Esophagus muscularis mucosa (tissue), 4 donors: ENCODE measurements around the gene SLC35A3. TPM values are rescaled to one million over a fixed set of nuclear protein-coding genes. Genes with fewer than 3 reads are reported as not detected.
"Not testable (repeated sequence)": the region's sequence is repeated elsewhere in the genome, so short reads cannot be mapped to it uniquely, and the experiment has no call there.

Source experiments
- DNase-seq: peaks from one replicate; pipeline ENCODE4 v3.0.0-alpha.2; 2017; ENCODE audit errors: extremely low spot score
- H3K27ac ChIP-seq, 4 donors: fragments of 200-600 bp; sonication (generic); replicated peaks in 1 of 4; 1 replicate in 3 of 4; 2 replicates in 1 of 4; pipeline ENCODE4 v1.5.1; 2016 to 2019; ENCODE audit warnings: mild to moderate bottlenecking in 1 of 4
- H3K27me3 ChIP-seq, 4 donors: fragments of 200-600 bp; sonication (generic); one replicate each; pipeline versions ENCODE4 v1.5.1 to v1.6.0; 2016 to 2019
- H3K36me3 ChIP-seq, 4 donors: fragments of 200-600 bp; sonication (generic); one replicate each; pipeline ENCODE4 v1.5.1; 2016 to 2019
- H3K4me1 ChIP-seq, 4 donors: fragments of 200-600 bp; sonication (generic); one replicate each; pipeline ENCODE4 v1.5.1; 2016 to 2019
- H3K4me3 ChIP-seq, 4 donors: fragments of 200-600 bp; sonication (generic); 1 replicate in 2 of 4; 2 replicates in 2 of 4; pipeline ENCODE4 v1.5.1; 2016 to 2019; ENCODE audit warnings: mild to moderate bottlenecking in 4 of 4, moderate library complexity in 1 of 4
- H3K9me3 ChIP-seq, 4 donors: fragments of 200-600 bp; sonication (generic); 1 replicate in 3 of 4; 2 replicates in 1 of 4; pipeline ENCODE4 v1.5.1; 2016 to 2019
- EP300 ChIP-seq: sonication (generic); formaldehyde crosslinking; IDR thresholded peaks from one replicate; pipeline ENCODE4 v1.6.1; 2017; ENCODE audit warnings: antibody characterized with exemption
- POLR2A ChIP-seq: fragments of 450-650 bp; IDR thresholded peaks from one replicate; pipeline ENCODE4 v1.6.1; 2017; ENCODE audit warnings: antibody characterized with exemption, moderate library complexity, mild to moderate bottlenecking, low read depth
- POLR2AphosphoS5 ChIP-seq, 2 donors: sonication (generic); formaldehyde crosslinking; IDR thresholded peaks; one replicate each; pipeline ENCODE4 v1.6.1; 2017; ENCODE audit warnings: antibody characterized with exemption in 2 of 2
- WGBS: methylation state at CpG from one replicate; pipeline ENCODE4 v1.1.5; 2018; 5-methylcytosine and 5-hydroxymethylcytosine counted together
- intact Hi-C: fragments of 100-400 bp; cut with DNase I; formaldehyde crosslinking; loops from one replicate; pipeline ENCODE4 v1.15.1; 2023
- total RNA-seq, 4 donors: library from RNA; depleted of rRNA; stranded (reverse); fragments of >200 nt; gene quantifications; one replicate each; pipeline versions ENCODE4 v1.1.0 to v1.2.1, GENCODE V29; 2016
- TF ChIP-seq, protein P1 (sequence below), 3 experiments: fragments of 200-600 bp in 2 of 3; fragments of 450-650 bp in 1 of 3; sonication (generic) in 2 of 3; IDR thresholded peaks; one replicate each; pipeline ENCODE4 v1.5.1; 2017 to 2019; ENCODE audit warnings: antibody characterized with exemption in 3 of 3, mild to moderate bottlenecking in 2 of 3, moderate library complexity in 1 of 3

SLC35A3 gene
- total RNA-seq, 4 donors from 2014 or later: 16.8 to 24.6 (median 22.9) TPM

DNA sequence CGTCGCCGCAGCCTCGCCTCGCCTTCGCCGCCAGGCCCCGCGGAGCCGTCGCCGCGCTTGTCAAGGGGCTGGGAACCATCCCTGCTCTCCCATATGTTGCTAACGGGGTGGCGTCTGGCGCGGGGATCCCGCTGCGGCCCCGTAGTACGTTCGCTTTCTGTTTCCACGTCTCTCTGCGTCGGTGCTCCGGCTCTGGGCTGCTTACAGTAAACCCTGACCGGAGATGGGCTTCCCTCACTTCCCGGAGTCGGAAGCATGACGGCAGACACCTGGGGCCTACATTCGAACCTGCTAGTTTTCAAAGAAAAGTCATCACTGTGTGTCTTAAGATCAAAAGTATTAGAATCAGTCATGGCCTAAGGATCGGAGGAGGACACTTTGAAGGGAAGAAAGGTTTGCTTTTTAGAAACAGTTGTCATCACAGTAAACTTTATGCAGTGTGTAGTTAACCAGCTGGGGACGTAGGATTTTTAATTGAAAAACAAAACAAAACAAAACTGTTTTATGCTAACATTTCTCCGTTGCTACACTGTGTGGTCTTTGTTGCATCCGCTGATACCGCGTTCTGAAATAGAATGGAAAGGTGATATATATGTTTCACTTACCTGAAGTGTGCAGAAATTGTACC, 69.0 kb downstream of the SLC35A3 start:
- TF ChIP-seq, protein P1, sequence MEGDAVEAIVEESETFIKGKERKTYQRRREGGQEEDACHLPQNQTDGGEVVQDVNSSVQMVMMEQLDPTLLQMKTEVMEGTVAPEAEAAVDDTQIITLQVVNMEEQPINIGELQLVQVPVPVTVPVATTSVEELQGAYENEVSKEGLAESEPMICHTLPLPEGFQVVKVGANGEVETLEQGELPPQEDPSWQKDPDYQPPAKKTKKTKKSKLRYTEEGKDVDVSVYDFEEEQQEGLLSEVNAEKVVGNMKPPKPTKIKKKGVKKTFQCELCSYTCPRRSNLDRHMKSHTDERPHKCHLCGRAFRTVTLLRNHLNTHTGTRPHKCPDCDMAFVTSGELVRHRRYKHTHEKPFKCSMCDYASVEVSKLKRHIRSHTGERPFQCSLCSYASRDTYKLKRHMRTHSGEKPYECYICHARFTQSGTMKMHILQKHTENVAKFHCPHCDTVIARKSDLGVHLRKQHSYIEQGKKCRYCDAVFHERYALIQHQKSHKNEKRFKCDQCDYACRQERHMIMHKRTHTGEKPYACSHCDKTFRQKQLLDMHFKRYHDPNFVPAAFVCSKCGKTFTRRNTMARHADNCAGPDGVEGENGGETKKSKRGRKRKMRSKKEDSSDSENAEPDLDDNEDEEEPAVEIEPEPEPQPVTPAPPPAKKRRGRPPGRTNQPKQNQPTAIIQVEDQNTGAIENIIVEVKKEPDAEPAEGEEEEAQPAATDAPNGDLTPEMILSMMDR (IDR thresholded peaks at IDR 0.05): no peak
- no peak for TF ChIP-seq POLR2A
- TF ChIP-seq EP300: peak; percentile 56
- TF ChIP-seq POLR2AphosphoS5 (IDR thresholded peaks at IDR 0.05): peak in 1 of 2 donors; percentile 49
- Histone ChIP-seq H3K4me3 (peak overlapping the region; percentile 80 to 98 (median 82)), H3K27me3 (no peaks in the 10 kb centered on the region), H3K4me1 (peaks cover 18 to 67% (median 59%) of the 10 kb centered on the region in 4 donors), H3K36me3 (peaks cover 0 to 1% (median 0%) of the 10 kb centered on the region in 4 donors), H3K27ac (peak overlapping the region; percentile 97 to 100 (median 98)), H3K9me3 (no peaks in the 10 kb centered on the region)
- intact Hi-C loops: loop anchor here (5.0 to 10.0 kb wide), 2 partner anchors 94 to 234 kb away; partner anchors contain the start of genes SASS6 and TRMT13
- DNase-seq: peak; percentile 94
- WGBS: under 1% methylated on average over 13 of the region's 37 CpGs

DNA sequence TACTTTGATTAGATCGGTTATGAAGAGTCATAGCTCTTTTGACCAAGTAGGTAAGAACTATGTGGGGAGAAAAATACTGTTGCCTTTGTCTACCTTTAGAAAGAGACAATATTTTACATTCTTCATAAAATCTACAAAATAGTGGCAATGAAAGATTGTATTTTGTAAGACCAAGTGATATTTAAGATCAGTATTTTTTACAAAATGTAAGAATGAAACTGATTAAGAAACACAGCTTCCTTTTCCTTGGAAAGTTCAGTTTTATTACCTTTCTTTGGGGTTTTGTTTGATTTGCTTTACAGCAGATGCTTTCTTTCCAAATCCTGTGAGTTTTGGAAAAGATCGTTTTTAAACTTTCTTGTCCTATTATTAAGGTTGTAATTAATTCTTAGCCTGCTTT, 69.8 kb downstream of the SLC35A3 start:
- H3K27ac ChIP-seq: peak overlapping the region; percentile 97 to 100 (median 98)
- H3K9me3 ChIP-seq: no peaks in the 10 kb centered on the region
- WGBS: 12% methylated on average over 2 of the region's 2 CpGs
- peak overlapping the region; percentile 80 to 98 (median 82) for H3K4me3 ChIP-seq
- H3K27me3 ChIP-seq: no peaks in the 10 kb centered on the region
- intact Hi-C loops: loop anchor here (5.0 to 10.0 kb wide), 2 partner anchors 93 to 235 kb away; partner anchors contain the start of genes SASS6 and TRMT13
- TF ChIP-seq POLR2A (no peak), POLR2AphosphoS5 (IDR thresholded peaks at IDR 0.05) (no peak), EP300 (no peak)
- TF ChIP-seq, protein P1 (IDR thresholded peaks at IDR 0.05): no peak
- H3K36me3 ChIP-seq: peaks cover 0 to 2% (median 0%) of the 10 kb centered on the region in 4 donors
- DNase-seq: no peak
- peaks cover 18 to 68% (median 59%) of the 10 kb centered on the region in 4 donors for H3K4me1 ChIP-seq

DNA sequence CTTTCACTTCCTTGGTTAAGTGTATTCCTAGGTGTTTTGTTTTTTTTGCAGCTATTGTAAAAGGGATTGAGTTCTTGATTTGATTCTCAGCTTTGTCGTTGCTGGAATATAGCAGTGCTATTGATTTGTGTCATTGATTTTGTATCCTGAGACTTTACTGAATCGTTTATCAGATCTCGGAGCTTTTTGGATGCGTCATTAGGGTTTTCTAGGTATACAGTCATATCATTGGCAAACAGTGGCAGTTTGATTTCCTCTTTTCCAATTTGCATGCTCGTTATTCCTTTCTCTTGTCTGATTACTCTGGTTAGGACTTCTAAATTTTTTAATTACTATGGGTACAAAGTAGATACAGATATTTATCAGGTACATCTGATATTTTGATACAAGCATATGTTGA, 75.4 kb downstream of the SLC35A3 start:
- intact Hi-C loops: no loop called here
- TF ChIP-seq, protein P1 (IDR thresholded peaks at IDR 0.05): no peak
- no peak for DNase-seq
- Histone ChIP-seq H3K36me3 (peaks cover 0 to 2% (median 0%) of the 10 kb centered on the region in 4 donors), H3K27me3 (no peaks in the 10 kb centered on the region), H3K9me3 (no peaks in the 10 kb centered on the region), H3K4me3 (no peak overlapping the region), H3K27ac (no peak overlapping the region), H3K4me1 (peaks cover 18 to 74% (median 66%) of the 10 kb centered on the region in 4 donors)
- WGBS: 95% methylated on average over 5 of the region's 5 CpGs

DNA sequence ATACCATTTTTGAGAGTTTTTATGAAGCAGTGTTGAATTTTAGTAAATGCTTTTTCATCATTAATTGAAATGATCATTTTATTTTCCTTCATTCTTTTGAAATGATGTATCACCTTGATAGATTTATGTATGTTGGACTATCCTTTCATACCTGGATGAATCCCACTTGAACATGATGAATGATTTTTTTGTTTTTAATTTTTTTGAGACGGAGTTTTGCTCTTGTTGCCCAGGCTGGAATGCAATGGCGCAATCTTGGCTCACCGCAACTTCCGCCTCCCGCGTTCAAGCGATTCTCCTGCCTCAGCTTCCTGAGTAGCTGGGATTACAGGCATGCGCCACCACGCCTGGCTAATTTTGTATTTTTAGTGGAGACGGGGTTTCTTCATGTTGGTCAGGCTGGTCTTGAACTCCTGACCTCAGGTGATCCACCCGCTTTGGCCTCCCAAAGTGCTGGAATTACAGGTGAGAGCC, 77.5 kb downstream of the SLC35A3 start:
- H3K9me3 ChIP-seq, H3K27ac ChIP-seq, H3K4me3 ChIP-seq, DNase-seq, H3K27me3 ChIP-seq, H3K36me3 ChIP-seq, intact Hi-C loops: not testable (repeated sequence)
- H3K4me1 ChIP-seq: peaks cover 12 to 63% (median 49%) of the 10 kb centered on the region in 4 donors
- 87% methylated on average over 11 of the region's 11 CpGs for WGBS

DNA sequence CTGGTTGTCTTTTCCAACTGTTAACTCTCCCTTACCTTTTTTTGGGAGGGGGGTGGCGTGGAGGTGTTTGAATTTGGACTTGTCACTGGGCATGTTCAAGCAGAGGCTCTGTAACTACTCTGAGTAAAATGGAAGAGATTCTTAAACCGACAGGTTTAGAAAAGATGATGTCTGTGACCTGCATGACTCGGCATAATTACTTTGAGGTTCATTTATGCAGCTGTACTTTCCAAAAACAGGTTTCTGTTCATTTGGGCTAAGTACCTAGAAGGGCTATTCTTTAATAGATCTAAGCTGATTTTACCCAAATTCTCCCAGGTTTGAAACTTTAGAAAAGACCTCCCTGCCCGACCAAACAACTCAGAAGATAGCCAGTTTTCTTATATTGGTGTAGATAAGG, 80.3 kb downstream of the SLC35A3 start:
- WGBS: 85% methylated on average over 4 of the region's 4 CpGs
- no peaks in the 10 kb centered on the region for H3K27me3 ChIP-seq
- TF ChIP-seq POLR2A (no peak), EP300 (no peak)
- TF ChIP-seq, protein P1 (IDR thresholded peaks at IDR 0.05): no peak
- H3K27ac ChIP-seq: no peak overlapping the region
- intact Hi-C loops: no loop called here
- peaks cover 12 to 50% (median 34%) of the 10 kb centered on the region in 4 donors for H3K4me1 ChIP-seq
- H3K4me3 ChIP-seq: no peak overlapping the region
- H3K9me3 ChIP-seq: no peaks in the 10 kb centered on the region
- peaks cover 0 to 6% (median 0%) of the 10 kb centered on the region in 4 donors for H3K36me3 ChIP-seq
- no peak for DNase-seq
